ENCODE measurements around the gene MYRFL. TPM values are rescaled to one million over a fixed set of nuclear protein-coding genes. Genes with fewer than 3 reads are reported as not detected.

Gene MYRFL
- total RNA-seq, 1 donor from 2014 or later: 0.93 TPM

GRCh38 chr12:70007687-70008086 lies 182.7 kb downstream of the MYRFL start:
- peaks cover 19% of the 10 kb centered on the region for H3K9me3 Mint-ChIP-seq (ENCODE audit: low read depth)

More at GRCh38 chr12:70007687-70008086, 182.7 kb downstream of the MYRFL start:
- Mint-ChIP-seq H3K36me3 (ENCODE audit: insufficient read depth) (peaks cover 6% of the 10 kb centered on the region), H3K4me3 (ENCODE audit: low read depth) (no peak overlapping the region), H3K4me1 (ENCODE audit: low read depth) (peaks cover under 1% of the 10 kb centered on the region), H3K27me3 (no peaks in the 10 kb centered on the region), H3K27ac (no peak overlapping the region)
- no peak for TF ChIP-seq CTCF (IDR thresholded peaks at IDR 0.05; ENCODE audit: unreplicated experiment)
- DNase-seq (ENCODE audit: low spot score, unreplicated experiment): no peak

Other genes starting within 250 kb of the MYRFL start
- gene CCT2, start 239.8 kb upstream of the MYRFL start, total RNA-seq: 254 and 266 TPM in 2 replicates
- not detected in 2 replicates for gene LRRC10, start 214.3 kb upstream of the MYRFL start, total RNA-seq
- not detected in 2 replicates for gene BEST3, start 125.9 kb upstream of the MYRFL start, total RNA-seq
- gene RAB3IP, start 86.4 kb upstream of the MYRFL start, total RNA-seq: 85.6 and 92.4 TPM in 2 replicates